GM03348 (cell line): ENCODE measurements around the gene SYT12.
"Not testable (repeated sequence)": the region's sequence is repeated elsewhere in the genome, so short reads cannot be mapped to it uniquely, and the experiment has no call there.

Experiments
- DNase-seq: peaks from one replicate; pipeline ENCODE4 v3.0.0; 2012; ENCODE audit warnings: low spot score

The SYT12 gene

GRCh38 chr11:67022961-67023956 is at the start of gene SYT12:
Gene SYT12, plus strand, starts transcription at chr11:67023134. Its CDS starts 7,011 bp downstream, at chr11:67030145.
- peak; percentile 55 for DNase-seq

- no peak for DNase-seq
These were observed 48.9 kb upstream of the SYT12 start for GRCh38 chr11:66973956-66974580.

- DNase-seq: no peak
These were observed 48.1 kb upstream of the SYT12 start, which contains the start of gene C11orf86 for GRCh38 chr11:66974724-66975404. Gene C11orf86, plus strand, starts transcription at chr11:66975304. Its CDS starts 59 bp downstream, at chr11:66975363.

- DNase-seq: no peak
These were observed 47.4 kb upstream of the SYT12 start for GRCh38 chr11:66975405-66976027.

- DNase-seq: peak; percentile 42
These were observed 46.9 kb upstream of the SYT12 start for GRCh38 chr11:66976028-66976467.

- DNase-seq: no peak
These were observed 46.0 kb upstream of the SYT12 start for GRCh38 chr11:66976925-66977324.

GRCh38 chr11:66978229-66978628 is 44.7 kb upstream of the SYT12 start:
- no peak for DNase-seq

- no peak for DNase-seq
These were observed 44.2 kb upstream of the SYT12 start for GRCh38 chr11:66978717-66979116.

GRCh38 chr11:66979336-66979980 is 43.5 kb upstream of the SYT12 start:
- no peak for DNase-seq

- DNase-seq: peak; percentile 86
These were observed 40.9 kb upstream of the SYT12 start for GRCh38 chr11:66981976-66982578.

- no peak for DNase-seq
These were observed 39.5 kb upstream of the SYT12 start for GRCh38 chr11:66983275-66983924.

GRCh38 chr11:66985508-66986177 is 37.3 kb upstream of the SYT12 start:
- DNase-seq: no peak

- no peak for DNase-seq
These were observed 36.8 kb upstream of the SYT12 start for GRCh38 chr11:66986178-66986545.

- no peak for DNase-seq
These were observed 35.7 kb upstream of the SYT12 start for GRCh38 chr11:66987158-66987620.

- no peak for DNase-seq
These were observed 34.9 kb upstream of the SYT12 start for GRCh38 chr11:66987924-66988637.

GRCh38 chr11:66988741-66989140 is 34.2 kb upstream of the SYT12 start:
- DNase-seq: not testable (repeated sequence)

GRCh38 chr11:66989360-66989759 is 33.6 kb upstream of the SYT12 start:
- not testable (repeated sequence) for DNase-seq

- DNase-seq: no peak
These were observed 30.9 kb upstream of the SYT12 start for GRCh38 chr11:66992041-66992440.
